GM19324 (cell line): Measurements from ENCODE around the gene TNS1.

Source experiments
- ATAC-seq: cut with Tn5 transposase; IDR thresholded peaks from one replicate; pipeline ENCODE4 v1.9.1; 2021; ENCODE audit warnings: mild to moderate bottlenecking, moderate library complexity; ENCODE audit not compliant: unreplicated experiment, low FRiP score

TNS1 gene

GRCh38 chr2:217935235-217935879 lies 67.4 kb downstream of the TNS1 start:
- no peak for ATAC-seq

- ATAC-seq, result no peak
Observed at GRCh38 chr2:217934321-217935131, 68.3 kb downstream of the TNS1 start.

DNA sequence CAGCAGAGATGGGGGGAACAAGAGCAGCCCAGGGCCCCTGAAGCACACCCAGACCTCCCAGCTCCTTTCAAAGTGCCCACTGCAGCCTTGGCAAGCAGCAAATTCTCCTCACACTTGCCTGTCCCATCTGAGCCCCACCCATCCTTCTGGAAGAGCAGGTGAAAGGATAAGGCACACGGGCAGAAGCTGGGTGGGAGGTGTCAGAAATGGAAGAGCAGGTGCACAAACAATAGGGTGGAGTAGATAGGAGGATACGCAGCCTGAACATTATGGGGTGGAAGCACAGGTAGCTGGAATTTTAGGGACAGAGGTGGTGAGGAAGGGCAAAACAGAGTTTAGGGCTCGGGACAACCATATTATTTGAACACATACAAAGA lies 69.2 kb downstream of the TNS1 start:
- no peak for ATAC-seq

DNA sequence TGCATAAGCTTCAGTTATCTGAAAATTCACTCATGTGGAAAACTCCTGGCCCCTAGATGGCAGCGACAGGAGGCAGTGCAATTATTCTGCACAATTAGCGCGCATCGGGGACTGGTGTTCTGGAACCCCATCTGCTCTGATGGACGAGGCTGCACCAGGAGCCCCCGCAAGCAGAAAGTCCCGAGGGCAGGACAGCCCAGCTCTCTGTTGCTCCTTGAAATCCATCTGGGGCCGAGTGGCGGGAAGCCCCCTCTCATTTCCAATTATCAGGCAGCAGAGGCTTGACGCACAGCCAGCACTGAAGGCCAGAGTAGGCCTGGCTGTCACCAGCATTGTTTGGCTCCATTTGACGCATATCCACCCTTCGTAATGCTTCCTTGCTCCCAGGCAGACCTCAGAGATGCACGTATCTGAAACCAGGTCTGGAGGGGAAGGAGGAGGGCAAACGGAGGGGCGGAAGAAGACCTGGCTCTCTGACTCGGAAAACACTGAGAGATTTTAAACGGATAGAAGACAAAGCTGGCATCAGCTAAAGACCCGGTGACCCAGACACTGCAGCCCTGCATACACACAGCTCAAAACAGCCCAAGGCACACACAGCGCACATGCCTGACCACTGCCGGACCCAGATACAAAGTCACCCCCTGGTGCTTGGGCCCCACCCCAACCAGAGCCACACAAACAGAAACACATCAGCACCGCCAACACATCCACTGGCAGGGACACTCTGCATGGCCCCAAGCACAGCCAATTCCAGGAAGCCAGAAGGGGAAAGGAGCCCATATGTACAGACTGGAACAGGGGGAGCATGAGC lies 69.8 kb downstream of the TNS1 start:
- ATAC-seq, result no peak

DNA sequence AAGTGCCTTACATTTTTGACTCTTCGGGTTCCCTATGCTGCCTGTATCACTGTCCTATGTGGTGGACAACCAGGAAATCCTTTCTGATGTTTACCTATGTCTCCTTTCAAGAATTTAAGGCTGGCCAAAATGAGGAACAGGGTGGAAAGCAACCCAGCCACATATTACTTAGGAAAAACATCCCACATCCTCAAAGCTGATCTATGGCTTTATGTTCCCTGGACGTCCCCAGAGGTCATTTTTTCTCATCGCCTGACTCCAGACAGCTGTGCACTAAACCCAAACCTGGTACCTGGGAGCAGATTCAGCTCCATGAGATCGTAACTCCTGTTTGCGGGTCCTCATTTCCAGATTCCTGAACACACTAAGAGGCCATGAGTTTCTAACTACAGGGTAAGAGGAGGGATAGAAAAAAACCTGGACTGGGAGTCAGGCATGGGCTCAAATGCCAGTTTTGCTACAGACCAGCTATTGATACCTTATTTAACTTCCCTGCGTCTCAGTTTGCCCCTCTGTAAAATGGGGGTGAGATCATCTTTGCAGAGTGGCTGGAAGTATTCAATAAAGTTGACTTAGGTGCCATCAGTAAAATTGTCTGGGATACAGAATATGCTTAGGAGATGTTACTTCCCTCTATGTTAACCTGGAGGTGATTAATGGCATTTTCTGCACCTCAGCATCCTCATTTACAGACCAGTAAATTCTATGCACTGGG lies 70.8 kb downstream of the TNS1 start:
- no peak for ATAC-seq

DNA sequence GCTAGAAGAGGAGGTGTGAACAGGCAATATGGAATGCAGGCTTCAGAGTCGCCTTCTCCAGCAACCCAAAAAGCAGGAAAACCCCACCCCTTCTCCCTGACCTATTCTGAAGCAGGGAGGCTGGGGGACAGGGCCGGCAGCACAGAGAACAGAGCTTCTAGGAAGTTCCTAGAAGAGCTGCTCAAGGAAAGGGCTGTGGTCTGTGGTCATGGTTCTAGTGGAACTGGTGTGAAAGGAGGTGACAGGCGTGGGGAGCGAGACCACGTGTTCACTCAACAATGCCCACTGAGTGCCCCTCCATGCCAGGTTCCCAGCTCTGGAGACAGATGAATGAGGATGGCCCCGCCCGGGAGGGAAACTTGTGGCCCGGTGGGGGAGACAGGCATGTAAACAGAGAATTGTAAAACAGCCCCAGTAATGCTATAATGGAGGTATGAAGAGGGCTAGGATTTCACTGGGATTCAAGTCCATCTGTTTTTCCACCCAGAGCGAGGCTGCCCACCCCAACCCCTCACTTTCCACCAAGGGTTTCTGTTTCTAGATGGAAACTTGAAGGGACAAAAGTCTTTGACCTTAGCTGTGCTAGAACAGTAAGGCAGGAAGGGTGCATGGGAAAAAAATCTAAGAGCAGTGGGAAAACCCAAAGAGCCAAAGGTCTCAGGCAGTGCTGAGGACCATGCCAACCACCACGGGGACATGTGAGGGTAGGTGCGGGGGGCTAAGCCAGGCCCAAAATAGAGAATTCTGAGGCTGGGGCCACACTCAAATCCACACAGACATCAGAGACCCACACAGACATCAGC lies 71.8 kb downstream of the TNS1 start:
- no peak for ATAC-seq

GRCh38 chr2:217929757-217930707 lies 72.8 kb downstream of the TNS1 start:
- no peak for ATAC-seq

- ATAC-seq, result no peak
Observed at GRCh38 chr2:217929272-217929671, 73.5 kb downstream of the TNS1 start.

DNA sequence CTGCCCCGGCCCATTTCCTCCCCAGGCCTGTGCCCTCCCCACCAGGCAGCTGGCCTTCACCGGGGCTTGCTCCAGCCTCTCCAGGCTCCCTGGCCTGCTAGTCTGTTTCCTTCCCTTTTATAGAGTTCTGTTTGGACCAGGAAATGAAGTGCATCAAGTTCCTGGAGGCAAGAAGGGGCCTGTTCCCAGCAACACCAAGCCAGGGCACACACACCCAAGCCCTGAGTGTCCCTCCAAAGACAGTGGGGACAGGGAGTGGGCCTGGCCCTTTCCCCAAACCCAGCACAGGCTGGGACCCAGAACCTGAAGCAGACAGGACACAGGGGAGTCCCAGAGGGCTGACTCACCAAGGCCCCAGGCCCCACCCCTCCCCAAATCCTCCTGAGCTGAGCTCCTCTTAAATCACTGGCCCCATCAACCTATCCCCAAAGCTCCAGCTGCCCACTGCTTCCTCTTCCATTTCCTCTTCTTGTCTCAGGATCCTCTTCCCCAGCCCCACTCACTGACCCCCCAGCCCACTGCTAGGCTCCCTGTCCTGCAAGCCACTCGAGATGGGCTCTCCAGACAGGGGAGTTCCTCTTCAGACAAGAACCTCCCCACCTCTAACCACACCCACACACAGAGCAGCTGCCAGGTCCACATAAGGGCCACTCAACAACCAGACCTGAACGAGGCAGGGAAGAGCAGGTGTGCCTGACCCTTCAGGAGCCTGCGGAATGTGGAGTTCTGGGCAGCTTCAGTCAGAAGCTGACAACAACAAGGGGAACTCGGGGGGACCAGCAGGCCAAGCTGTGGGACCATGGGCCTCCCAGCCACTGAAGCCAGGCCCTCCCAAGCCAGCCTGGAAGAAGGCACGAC lies 74.2 kb downstream of the TNS1 start:
- no peak for ATAC-seq

DNA sequence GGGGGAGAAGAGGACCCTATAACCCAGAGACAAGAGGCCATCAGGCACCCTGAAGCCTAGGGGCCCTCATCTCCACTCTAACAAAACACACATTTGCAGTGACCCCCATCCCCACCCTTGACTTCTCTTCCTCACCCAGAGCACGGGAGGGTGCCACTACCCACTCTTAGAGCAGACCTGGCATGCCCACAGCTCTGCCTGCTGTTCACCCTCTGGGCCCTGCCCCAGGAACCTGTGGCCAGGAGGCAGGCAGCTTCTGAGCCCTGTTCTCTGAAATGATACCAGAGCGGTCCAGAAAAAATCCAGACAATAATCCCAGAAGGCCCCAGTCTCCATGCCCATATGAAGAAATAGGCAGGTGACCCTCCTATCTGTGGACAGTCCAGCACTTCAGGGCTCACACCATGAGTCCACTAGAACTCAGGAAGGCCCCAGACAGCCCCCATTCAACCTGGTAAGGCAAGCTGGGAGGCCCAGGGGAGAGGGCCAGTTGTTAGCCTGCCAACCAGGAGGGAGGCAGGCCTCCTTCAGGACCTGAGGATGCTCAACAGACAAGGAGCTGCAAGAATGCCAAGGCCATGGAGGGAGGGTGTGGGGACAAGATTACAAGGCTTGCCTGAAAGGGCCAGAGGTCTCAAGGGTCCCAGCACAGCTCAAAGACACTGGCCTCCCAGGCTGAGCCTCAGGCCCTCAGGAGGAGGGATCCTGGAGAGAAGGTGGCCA lies 75.0 kb downstream of the TNS1 start:
- no peak for ATAC-seq

DNA sequence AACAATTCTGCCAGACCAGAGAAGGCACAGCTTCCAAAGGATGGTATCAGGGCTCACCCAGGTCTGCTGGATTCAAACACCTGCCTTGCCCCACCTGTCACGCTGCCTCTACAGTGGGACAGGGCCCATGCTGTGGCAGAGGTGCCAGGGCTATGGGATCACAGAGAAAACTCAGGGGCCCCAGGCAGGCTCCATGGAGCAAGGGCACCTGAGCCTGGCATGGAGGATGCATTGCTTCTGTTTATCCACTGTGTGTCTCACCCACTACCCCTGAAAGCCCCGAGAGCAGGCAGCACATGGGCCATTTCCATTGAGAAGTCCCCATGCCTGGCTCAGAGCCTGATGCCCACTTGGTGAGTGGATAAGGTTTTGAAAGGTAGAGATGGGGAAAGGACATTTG lies 76.0 kb downstream of the TNS1 start:
- ATAC-seq, result no peak

DNA sequence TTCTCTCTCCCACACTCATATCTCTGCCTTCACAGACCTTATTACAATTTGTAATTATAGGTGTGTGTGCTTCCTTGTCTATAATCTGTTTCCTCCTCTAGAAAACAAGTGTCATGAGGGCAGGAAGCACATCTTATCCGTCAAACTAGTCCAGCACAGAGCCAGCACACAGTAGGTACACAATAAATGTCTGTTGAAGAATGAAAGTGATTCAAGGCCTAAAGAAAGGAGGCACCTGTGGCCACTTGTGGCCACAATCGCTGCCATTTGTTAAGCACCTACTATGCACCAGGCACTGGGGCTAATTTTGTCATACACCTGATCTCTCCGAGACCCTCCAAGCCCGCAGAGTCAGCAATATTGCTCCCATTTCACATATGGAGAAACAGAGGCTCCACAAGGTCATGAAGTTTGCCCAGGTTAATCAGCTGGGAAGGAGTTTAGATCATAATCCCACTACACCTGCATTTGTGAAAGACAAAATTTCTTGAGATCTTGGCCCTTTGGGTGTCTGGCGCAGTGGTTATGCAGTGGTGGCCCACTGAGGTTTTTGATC lies 78.4 kb downstream of the TNS1 start:
- ATAC-seq, result no peak

DNA sequence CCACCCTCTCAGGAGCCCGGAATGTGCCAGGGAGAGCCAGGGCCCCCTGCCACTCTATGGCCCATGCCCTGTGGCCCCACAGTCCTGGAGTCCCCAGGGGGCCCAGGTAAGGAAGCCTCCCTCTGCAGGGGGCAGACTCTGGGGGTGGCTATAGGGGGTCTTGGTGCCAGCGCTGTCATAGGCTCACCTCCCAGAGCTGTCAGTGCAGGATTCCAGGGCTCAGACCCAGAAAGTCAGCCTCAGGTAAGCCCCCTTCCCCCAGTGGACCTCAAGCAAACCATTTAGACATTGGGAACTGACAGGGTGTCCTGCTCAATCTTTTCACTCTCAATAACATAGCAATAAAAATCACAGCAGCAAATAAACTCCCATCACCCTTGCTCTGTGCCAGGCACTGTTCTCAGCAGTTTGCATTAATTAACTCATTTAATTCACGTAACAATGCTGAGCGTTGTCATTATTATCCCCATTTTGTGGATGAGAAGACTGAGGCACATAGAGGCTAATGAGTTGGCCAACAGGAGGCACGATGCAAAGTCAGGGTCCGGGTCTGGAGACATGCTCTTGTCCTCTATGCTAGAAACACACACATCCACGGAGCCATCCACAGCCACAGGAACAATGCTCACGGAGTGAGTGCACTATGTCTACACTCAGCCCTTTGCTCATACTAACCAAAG lies 79.6 kb downstream of the TNS1 start:
- no peak for ATAC-seq

DNA sequence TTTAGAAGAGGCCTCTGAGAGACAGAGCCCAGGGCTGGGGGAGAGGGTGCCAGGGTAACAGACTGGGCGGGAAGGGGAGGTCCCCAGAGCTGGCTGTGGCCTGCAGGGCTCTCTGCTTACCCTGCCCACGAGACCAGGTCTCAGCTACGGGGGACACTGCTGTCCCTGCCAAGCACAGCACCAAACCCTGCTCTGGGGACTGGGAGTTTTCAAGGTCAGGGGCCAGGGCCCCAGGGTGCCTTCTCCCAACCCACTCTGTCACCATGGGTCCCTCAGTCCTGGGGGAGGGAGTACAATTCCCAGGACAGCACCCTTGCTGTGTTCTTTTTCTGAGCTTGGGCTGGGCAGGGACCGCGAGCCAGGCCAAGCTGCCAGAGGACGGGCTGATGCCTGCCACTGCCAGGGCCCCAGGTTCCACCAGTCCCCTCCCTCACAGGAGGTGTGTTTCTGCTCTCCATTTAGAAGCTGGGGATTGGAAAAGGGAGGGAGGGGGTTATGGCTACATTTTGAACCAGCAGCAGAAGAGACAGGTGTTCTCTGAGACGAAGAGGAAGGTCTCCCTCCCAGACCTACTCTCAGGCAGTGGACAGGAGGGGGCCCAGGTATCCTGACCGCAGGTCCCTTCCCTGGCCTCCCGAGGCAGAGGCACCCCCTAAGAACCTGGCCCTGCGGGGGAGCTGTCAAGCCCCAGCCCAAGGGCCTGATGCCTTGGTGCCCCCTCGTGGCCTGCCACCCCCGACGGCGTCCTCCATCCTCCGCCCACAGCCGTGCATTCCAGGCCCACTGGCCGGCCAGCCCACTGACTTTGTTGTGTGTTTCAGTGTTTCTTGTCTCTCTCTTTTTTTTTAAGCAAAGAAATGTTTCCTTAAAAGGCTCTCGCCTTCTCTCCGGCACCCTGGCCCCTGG lies 80.4 kb downstream of the TNS1 start:
- ATAC-seq, result no peak

DNA sequence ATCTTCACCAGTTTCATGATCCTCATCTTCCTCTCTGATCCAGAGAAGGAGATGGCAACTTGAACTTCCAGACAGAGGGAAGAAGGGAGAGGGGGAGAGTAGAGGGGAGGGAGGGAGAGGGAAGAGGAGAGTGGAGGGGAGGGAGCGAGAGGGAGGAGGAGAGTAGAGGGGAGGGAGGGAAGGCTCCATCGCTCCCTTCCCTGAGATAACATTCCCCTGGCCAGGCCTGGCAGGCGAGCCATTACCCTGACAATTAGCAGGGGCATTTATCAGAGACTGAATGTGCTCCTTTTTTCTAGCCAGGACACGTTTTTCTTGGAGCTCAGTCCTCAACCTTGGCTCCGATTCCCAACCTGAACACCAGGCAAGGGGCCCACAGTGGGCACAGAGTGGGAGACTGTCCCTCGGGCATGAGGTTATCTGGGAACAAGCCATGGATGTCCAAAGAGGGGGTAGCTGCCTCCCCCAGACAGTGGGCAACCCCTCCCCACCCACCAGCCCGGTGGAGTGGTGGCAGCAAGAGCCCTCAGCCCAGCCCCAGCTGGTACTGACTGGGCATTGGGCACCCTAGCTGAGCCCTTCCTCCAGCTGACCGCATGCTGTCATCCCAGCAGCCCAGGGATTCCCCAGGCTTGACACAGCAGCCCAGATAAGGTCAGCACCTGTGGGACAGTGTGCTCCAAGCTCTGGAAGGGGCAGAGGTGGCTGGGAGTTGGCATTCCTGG lies 81.8 kb downstream of the TNS1 start:
- no peak for ATAC-seq
